Activated T-helper 17 cell treated with anti-CD3 and anti-CD28 coated beads, Interleukin-2, amount 50 U/mL, for 72 hours (primary cell): ENCODE results near the gene IQGAP2. TPM values are rescaled to one million over a fixed set of nuclear protein-coding genes. Genes with fewer than 3 reads are reported as not detected.

Source experiments
- ATAC-seq: fragments of 150-1000 bp; cut with Tn5 transposase; replicated peaks from 2 replicates; pipeline ENCODE4 v1.10.0; 2021; ENCODE audit warnings: mild to moderate bottlenecking, moderate library complexity
- H3K27ac Mint-ChIP-seq: one replicate; pipeline ENCODE4 v1.8.0; 2022; ENCODE audit warnings: mixed read lengths
- H3K27me3 Mint-ChIP-seq: one replicate; pipeline ENCODE4 v1.8.0; 2022; ENCODE audit warnings: mixed read lengths
- H3K36me3 Mint-ChIP-seq: one replicate; pipeline ENCODE4 v1.8.0; 2022; ENCODE audit warnings: low read depth, mild to moderate bottlenecking, mixed read lengths
- H3K4me1 Mint-ChIP-seq: one replicate; pipeline ENCODE4 v1.8.0; 2022; ENCODE audit warnings: mixed read lengths
- H3K4me3 Mint-ChIP-seq: one replicate; pipeline ENCODE4 v1.8.0; 2022; ENCODE audit warnings: mild to moderate bottlenecking, mixed read lengths
- H3K9me3 Mint-ChIP-seq: one replicate; pipeline ENCODE4 v1.8.0; 2022; ENCODE audit warnings: mixed read lengths
- total RNA-seq, 2 donors: library from RNA; stranded (reverse); gene quantifications; one replicate each; pipeline ENCODE4 v1.2.3, GENCODE V29; 2022

IQGAP2 gene
- total RNA-seq, 2 donors from 2014 or later, result 83.2 to 92.1 TPM

- Mint-ChIP-seq H3K27ac (peak overlapping the region; percentile 100), H3K4me1 (peaks cover 30% of the 10 kb centered on the region), H3K4me3 (peak overlapping the region; percentile 90), H3K9me3 (peaks cover 5% of the 10 kb centered on the region), H3K36me3 (peaks cover 18% of the 10 kb centered on the region), H3K27me3 (no peaks in the 10 kb centered on the region)
- ATAC-seq, result peak; percentile 90
Observed at GRCh38 chr5:76521240-76521758, 118.2 kb downstream of the IQGAP2 start.

DNA sequence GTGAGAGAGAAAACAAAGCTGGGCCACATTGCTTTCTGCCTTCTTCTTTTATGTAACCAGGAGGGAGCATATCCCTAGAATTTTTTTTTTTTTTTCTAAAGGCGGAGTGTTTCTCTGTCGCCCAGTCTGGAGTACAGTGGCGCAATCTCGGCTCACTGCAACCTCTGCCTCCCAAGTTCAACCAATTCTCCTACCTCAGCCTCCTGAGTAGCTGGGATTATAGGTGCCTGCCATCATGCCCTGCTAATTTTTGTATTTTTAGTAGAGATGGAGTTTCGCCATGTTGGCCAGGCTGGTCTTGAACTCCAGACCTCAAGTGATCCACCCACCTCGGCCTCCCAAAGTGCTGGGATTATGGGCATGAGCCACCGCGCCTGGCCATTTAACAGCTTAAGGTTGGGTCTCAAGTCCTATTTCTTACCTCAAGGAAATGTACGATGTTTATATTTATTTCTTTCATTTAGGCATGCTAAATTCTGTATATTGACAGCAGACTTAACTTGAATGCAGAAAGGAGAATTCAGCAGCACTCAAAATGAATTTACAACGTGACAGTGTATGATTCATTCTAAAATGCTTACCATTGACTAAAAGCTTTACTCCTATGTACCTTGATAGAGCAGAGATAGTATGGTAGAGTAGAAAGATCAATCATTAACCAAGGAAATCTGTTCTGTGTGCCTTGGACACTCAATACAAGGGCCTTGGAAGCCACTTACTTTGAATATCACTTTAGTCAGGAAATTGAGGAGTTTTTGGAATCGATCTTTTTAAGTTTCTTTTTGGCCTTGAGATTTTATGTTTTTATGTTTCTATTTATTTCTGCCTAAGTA, 119.2 kb downstream of the IQGAP2 start:
- Mint-ChIP-seq H3K4me1 (peaks cover 36% of the 10 kb centered on the region), H3K36me3 (peaks cover 18% of the 10 kb centered on the region), H3K27ac (peak overlapping the region; percentile 100), H3K4me3 (peak overlapping the region; percentile 71), H3K27me3 (no peaks in the 10 kb centered on the region), H3K9me3 (peaks cover 5% of the 10 kb centered on the region)
- peak; percentile 67 for ATAC-seq

DNA sequence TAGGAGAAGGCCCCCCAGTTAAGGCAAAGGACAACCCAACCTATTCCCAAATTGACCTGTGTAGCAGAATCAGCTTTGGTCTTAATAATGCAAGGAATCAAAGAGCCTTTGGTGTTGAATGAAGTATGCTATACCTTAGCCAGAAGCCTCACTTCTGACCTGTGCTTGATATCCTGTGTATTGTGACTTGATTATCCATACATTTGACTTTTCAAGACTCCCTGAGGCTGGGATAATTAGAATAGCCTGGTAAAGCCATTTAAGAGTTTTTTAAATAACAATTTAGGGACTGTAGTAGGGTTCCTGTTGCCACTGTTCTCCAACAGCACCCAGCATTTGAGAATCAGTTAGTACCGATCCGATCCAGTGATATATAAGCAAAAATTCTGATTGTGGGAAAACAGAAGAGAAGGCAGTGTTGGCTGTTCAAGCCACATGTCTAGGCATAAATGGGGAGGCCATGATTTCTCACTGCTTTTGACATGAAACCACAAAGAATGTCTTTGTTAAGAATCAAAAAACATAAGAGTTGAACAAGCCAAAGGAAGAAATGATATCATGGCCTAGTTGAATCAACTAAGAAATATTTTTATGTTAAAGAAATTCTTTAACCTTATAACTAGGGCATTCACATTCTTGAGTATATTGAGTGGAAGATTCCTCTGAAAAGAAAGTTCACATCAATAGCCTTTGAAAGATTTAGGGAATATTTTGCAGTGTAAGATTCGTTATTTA, 121.2 kb downstream of the IQGAP2 start:
- Mint-ChIP-seq H3K27ac (peak overlapping the region; percentile 100), H3K36me3 (peaks cover 13% of the 10 kb centered on the region), H3K9me3 (peaks cover 8% of the 10 kb centered on the region), H3K4me3 (peak overlapping the region; percentile 71), H3K4me1 (peaks cover 51% of the 10 kb centered on the region), H3K27me3 (no peaks in the 10 kb centered on the region)
- ATAC-seq, result no peak

DNA sequence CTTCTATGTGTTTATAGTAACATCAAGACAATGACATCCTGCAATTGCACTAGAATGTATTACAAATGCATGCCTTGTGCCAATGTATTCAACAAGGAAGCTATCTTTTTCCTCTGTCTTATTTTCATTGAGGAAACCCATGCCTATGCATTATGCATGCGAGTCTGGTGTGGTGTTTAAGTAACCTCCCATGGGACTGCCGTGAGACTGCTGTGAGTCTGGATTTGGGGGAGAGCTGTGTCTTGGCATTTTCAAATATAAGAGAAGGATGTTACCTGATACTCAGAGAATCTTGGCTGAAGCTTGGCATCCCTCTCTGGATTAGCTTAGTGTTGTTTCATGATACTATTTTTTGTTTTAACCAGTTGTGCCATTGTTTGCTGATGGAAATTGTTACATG, 121.8 kb downstream of the IQGAP2 start:
- Mint-ChIP-seq H3K4me3 (peak overlapping the region; percentile 14), H3K27me3 (no peaks in the 10 kb centered on the region), H3K9me3 (peaks cover 8% of the 10 kb centered on the region), H3K4me1 (peaks cover 51% of the 10 kb centered on the region), H3K36me3 (peaks cover 13% of the 10 kb centered on the region), H3K27ac (peak overlapping the region; percentile 100)
- ATAC-seq, result no peak

DNA sequence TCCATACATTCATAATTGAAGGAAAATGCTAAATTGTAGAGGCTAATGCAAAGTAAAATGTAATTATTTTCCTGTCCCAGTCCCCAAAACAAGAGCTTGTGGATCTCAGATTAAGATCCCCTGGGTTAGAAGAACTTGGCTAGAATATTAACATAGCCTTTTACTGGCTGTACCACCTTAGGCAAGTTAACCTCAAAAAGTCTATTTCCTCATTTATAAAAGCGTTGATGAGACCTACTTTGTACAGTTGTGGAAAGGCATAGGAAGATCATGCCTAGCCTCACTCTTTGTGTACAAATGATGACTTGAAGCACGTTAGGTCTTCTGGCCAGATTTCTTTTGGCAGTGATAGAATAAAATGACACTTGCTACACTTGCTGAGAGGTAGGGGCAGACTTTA, 122.9 kb downstream of the IQGAP2 start:
- Mint-ChIP-seq H3K4me1 (peaks cover 54% of the 10 kb centered on the region), H3K9me3 (peaks cover 7% of the 10 kb centered on the region), H3K4me3 (no peak overlapping the region), H3K36me3 (peaks cover 11% of the 10 kb centered on the region), H3K27ac (peak overlapping the region; percentile 100), H3K27me3 (no peaks in the 10 kb centered on the region)
- ATAC-seq, result no peak

- Mint-ChIP-seq H3K4me1 (peaks cover 49% of the 10 kb centered on the region), H3K4me3 (peak overlapping the region; percentile 2), H3K27ac (peak overlapping the region; percentile 100), H3K27me3 (no peaks in the 10 kb centered on the region), H3K9me3 (peaks cover 4% of the 10 kb centered on the region), H3K36me3 (peaks cover 10% of the 10 kb centered on the region)
- no peak for ATAC-seq
Observed at GRCh38 chr5:76526950-76527583, 124.0 kb downstream of the IQGAP2 start.

DNA sequence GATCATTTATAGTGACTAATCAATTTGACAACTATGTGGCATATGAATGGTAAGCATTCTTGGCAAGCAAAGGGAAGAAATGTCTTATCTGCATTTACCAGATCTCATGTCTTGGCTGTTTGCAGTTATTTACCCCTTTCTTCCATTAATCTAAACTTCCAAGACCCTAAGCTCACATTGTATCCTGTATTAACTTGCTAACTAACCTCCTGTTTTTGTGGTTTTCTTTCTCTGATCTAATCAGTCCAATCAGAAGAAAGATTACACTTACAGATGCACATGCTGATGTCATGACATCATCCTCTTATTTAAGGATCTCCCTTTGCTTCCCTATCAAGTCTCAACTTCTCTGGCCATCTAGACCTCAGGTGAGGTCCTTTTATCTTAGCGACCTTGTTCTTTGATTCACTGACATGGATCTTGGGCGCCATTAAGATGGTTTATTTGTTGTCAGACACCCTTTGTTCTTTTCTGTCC, 124.6 kb downstream of the IQGAP2 start:
- H3K36me3 Mint-ChIP-seq, result peaks cover 6% of the 10 kb centered on the region
- H3K4me3 Mint-ChIP-seq, result peak overlapping the region; percentile 43
- no peak for ATAC-seq
- peaks cover 4% of the 10 kb centered on the region for H3K9me3 Mint-ChIP-seq
- peak overlapping the region; percentile 67 for H3K27ac Mint-ChIP-seq
- H3K27me3 Mint-ChIP-seq, result no peaks in the 10 kb centered on the region
- peaks cover 45% of the 10 kb centered on the region for H3K4me1 Mint-ChIP-seq

- H3K9me3 Mint-ChIP-seq, result peaks cover 4% of the 10 kb centered on the region
- H3K4me1 Mint-ChIP-seq, result peaks cover 37% of the 10 kb centered on the region
Observed at GRCh38 chr5:76528547-76529331, 125.7 kb downstream of the IQGAP2 start.

DNA sequence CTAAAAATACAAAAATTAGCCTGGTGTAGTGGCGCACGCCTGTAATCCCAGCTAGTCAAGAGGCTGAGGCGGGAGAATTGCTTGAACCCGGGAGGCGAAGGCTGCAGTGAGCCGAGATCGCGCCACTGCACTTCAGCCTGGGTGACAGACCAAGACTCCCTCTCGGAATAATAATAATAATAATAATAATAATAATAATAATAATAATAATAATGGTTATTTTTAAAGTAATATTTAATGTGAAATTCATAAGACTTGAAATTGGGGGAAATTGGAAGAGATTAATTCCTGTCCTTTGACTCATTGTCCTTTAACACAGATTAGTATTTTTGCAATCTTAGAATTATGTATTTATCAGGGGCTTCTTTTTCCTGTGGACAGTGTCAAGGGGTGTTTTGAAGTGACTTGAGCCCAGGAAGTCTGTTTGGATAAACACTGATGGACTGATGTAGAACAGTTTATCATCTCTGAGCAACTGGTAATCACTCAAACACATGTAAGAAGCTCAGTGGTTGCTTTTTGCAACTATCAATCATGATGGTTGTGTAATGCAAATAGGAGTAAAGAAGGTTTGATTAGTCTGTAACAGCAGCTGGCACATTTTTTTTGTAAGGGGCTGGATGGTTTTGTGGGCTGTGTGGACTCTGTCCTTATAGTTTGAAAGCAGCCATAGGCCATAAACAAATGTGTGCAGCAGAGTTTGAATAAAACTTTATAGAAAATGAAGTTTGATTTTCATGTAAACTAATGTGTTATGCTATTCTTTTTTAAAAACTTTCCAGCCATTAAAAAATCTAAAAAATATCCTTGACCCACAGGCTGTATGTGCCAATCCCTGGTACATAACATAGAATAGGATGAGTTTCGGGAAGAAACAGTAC, 126.6 kb downstream of the IQGAP2 start:
- peak overlapping the region; percentile 67 for H3K27ac Mint-ChIP-seq
- no peak for ATAC-seq

More at GRCh38 chr5:76528547-76529331, 125.7 kb downstream of the IQGAP2 start:
- Mint-ChIP-seq H3K27me3 (no peaks in the 10 kb centered on the region), H3K4me3 (peak overlapping the region; percentile 43), H3K36me3 (peaks cover 5% of the 10 kb centered on the region), H3K27ac (peak overlapping the region; percentile 67)
- ATAC-seq, result peak; percentile 89

DNA sequence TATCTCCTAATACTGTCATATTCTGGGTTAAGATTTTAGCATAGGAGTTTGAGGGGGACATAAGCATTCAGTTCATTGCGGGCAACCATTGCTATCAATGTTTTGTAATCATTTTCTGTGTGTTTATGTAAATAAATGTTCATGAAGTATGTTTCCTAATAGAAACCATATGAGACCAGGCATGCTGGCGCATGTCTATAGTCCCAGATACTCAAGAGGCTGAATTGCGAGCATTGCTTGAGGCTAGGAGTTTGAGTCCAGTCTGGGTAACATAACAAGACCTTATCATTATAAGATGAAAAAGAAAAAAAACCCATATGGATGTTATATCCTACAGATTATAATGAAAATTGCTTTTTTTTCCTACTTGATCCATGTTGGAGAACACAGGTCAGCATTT, 129.0 kb downstream of the IQGAP2 start:
- H3K27ac Mint-ChIP-seq, result no peak overlapping the region
- H3K36me3 Mint-ChIP-seq, result peaks cover 10% of the 10 kb centered on the region
- H3K9me3 Mint-ChIP-seq, result peaks cover 4% of the 10 kb centered on the region
- H3K27me3 Mint-ChIP-seq, result no peaks in the 10 kb centered on the region
- ATAC-seq, result no peak
- peaks cover 34% of the 10 kb centered on the region for H3K4me1 Mint-ChIP-seq
- H3K4me3 Mint-ChIP-seq, result no peak overlapping the region

More for the DNA sequence above, 126.6 kb downstream of the IQGAP2 start:
- peaks cover 5% of the 10 kb centered on the region for H3K36me3 Mint-ChIP-seq
- peaks cover 4% of the 10 kb centered on the region for H3K9me3 Mint-ChIP-seq
- peaks cover 37% of the 10 kb centered on the region for H3K4me1 Mint-ChIP-seq
- H3K4me3 Mint-ChIP-seq, result peak overlapping the region; percentile 43
- no peaks in the 10 kb centered on the region for H3K27me3 Mint-ChIP-seq

GRCh38 chr5:76532973-76533372, 129.9 kb downstream of the IQGAP2 start:
- no peak for ATAC-seq
- peaks cover 10% of the 10 kb centered on the region for H3K36me3 Mint-ChIP-seq
- H3K27ac Mint-ChIP-seq, result no peak overlapping the region
- H3K4me1 Mint-ChIP-seq, result peaks cover 34% of the 10 kb centered on the region
- H3K4me3 Mint-ChIP-seq, result no peak overlapping the region
- H3K27me3 Mint-ChIP-seq, result no peaks in the 10 kb centered on the region
- H3K9me3 Mint-ChIP-seq, result peaks cover 5% of the 10 kb centered on the region

DNA sequence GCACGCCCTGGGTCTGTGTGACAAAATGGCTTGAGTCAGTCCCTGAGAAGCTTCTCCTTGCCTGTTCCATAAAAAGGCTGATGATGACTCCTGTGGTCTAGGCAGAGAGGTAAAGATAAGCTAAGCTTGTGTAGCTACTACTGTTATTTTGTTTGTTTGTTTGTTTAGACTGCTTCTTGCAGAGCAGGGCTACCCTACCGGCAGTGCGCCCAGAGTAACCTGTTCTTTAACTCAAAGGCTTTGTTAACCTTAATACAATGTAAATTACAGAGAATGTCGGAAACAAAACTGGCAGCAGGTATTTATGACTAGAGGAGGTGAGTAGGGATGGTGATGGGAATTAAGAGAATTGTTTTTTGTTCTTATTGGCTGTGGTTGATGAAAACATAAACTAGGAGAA, 132.5 kb downstream of the IQGAP2 start:
- no peaks in the 10 kb centered on the region for H3K27me3 Mint-ChIP-seq
- H3K4me1 Mint-ChIP-seq, result peaks cover 40% of the 10 kb centered on the region
- no peak for ATAC-seq
- H3K9me3 Mint-ChIP-seq, result peaks cover 4% of the 10 kb centered on the region
- peaks cover 10% of the 10 kb centered on the region for H3K36me3 Mint-ChIP-seq
- H3K27ac Mint-ChIP-seq, result peak overlapping the region; percentile 35
- no peak overlapping the region for H3K4me3 Mint-ChIP-seq

DNA sequence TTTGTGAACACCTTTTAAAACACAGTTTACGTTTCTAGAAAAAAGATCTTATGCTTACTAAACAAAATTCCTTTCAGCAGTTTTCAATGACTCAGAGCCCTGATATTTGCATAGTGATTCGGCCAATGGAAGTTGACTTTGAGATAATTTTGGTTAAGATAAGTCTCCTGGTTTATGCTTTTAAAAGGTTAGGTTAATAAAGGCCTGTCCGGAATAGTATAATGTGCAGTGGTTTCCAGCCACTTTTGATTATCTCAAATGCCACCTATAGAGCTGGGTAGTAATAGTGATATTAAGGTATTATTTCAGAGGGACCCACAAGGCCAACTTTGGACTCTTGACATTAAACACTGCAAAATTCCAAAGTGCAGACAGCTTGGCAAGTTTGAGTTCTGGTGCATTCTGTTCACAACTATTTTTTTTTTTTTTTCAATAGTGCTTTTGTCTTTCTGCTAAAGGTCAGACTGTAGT, 134.0 kb downstream of the IQGAP2 start:
- Mint-ChIP-seq H3K4me1 (peaks cover 49% of the 10 kb centered on the region), H3K27me3 (no peaks in the 10 kb centered on the region), H3K9me3 (peaks cover 4% of the 10 kb centered on the region), H3K27ac (peak overlapping the region; percentile 33), H3K4me3 (no peak overlapping the region), H3K36me3 (peaks cover 5% of the 10 kb centered on the region)
- no peak for ATAC-seq
